Epithelial cell of alveolus of lung (primary cell): ENCODE results near the gene FAM227B. TPM values are rescaled to one million over a fixed set of nuclear protein-coding genes. Genes with fewer than 3 reads are reported as not detected.

Experiments used
- total RNA-seq: library from RNA; depleted of rRNA; stranded (reverse); fragments of >200 nt; gene quantifications from 2 replicates; pipeline ENCODE4 v1.2.1, GENCODE V29; 2015

The FAM227B gene, protein sequence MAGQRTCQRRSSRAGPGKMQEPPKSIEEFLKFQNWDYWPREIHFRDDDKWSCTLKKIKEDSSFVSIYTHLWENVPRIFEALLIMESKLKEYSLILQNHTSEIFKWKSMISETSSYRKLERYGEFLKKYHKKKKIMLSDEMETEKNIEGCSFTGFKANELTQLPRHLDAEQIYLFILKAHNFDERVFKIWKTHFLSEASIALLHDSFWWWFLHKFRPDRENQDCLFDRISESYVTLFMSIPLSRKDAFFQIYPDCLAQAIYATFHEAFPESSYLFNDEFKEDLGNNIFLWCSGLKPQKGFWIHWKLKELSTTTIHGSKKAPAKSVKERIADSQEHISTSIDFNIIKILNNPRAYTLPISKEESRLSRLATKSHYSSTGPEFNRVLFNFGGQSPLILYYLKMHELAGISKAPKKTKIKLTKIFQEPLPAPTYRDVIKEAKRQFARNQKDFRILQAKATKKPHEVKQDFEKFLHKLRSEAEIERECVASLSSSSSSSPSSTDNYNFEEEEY
- 3.2 and 4.3 TPM in 2 replicates for total RNA-seq

DNA sequence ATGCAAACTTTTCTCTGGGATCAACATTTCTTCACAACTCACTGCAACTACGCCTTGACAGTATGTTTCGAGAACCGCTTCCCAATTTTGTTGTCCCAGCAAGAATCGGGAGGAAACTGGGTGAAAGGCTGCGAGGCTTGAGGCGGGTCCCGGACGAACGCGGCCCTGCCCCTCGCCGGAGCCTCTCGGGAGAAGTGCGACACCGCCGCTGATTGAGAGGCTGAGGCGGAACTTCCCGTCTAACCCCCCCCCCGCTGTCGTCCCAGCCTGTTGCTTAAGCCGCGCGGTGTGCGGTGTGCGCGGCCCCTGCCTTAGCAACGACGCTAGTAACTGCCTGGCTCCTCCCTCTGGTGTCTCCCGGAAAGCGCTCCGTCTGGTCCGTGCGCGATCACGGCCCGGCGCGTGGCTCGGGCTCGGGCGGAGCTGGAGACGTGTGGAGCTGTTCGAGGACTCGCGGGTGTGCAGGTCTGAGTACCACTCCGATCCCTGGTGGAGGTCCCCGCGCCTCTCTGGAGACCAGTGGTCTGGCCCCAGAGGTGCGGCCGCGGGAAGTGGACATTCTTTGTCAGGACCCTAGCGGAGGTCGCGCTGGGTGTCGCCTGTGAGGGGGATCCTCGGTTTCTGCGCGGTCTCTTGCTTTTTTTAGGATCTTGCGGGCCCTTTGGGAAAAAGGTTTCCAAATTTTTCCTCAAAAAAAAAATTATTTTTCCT is at the start of gene FAM227B, which contains the start of gene DTWD1:
Gene FAM227B, minus strand, starts transcription at position 161 of the 711 bp plus-strand sequence. CDS start 5,647 bp downstream, outside the sequence.
Gene DTWD1, plus strand, starts transcription at position 391 of the 711 bp plus-strand sequence. CDS start 4,120 bp downstream, outside the sequence.

DNA sequence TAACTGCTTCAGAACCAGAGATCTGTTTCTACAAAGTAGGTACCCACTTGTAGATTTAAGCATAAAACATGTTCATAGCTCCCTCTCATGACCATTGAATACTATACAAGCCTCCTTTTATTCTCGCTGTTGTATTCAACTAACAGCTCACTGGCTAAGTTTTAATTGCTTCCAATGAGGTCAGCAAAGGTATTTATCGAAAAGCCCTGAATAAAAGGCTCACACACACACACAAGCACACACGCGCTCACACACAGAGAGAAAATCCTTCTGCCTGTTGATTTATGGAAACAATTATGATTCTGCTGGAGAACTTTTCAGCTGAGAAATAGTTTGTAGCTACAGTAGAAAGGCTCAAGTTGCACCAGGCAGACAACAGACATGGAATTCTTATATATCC is 197.6 kb downstream of the FAM227B start, which contains the start of gene FGF7:
Gene FGF7, plus strand, starts transcription at position 222 of the 400 bp plus-strand sequence. CDS start 1,056 bp downstream, outside the sequence.

Other genes starting within 250 kb of the FAM227B start
- 53.8 and 162 TPM in 2 replicates for gene FGF7, start 197.6 kb downstream of the FAM227B start, total RNA-seq
- 31.0 and 56.0 TPM in 2 replicates for gene DTWD1, start 230 bp upstream of the FAM227B start, total RNA-seq